ENCODE results near the gene BMPR1B. TPM values are rescaled to one million over a fixed set of nuclear protein-coding genes. Genes with fewer than 3 reads are reported as not detected.

Gene BMPR1B
- total RNA-seq, 1 experiment from 2014 or later: 0.35 TPM

DNA sequence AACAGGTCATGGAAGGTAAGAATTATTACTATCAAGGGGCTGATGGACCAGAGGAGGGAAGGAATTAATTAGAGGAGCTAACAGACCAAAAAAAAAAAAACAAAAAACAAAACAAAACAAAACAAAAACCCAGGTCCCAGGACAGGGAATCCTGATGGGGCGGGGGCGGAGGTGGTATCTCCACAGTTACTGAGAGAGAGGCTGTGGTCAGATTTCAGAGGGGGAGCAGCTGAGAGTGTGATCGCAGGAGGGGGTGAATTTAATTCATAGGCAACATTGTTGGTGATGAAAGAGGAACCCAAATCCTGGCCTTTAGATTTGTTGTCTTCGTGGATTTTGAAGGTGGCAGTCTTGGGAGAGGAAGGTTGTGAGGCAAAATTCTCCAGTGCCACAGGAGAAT lies 401.6 kb downstream of the BMPR1B start:
- Histone ChIP-seq H2AFZ (ENCODE audit: low read length) (no peak overlapping the region), H3K14ac (ENCODE audit: insufficient read depth, low read length) (no peak overlapping the region), H2BK12ac (ENCODE audit: insufficient read length, low read depth, low read length) (no peak overlapping the region), H4K20me1 (ENCODE audit: control insufficient read depth, insufficient read depth, insufficient read length) (no peaks in the 10 kb centered on the region), H3K79me2 (ENCODE audit: insufficient read depth, low read length) (no peaks in the 10 kb centered on the region), H3K27ac (ENCODE audit: insufficient read length, low read depth, low read length) (no peak overlapping the region), H3K27me3 (ENCODE audit: insufficient read depth, low read length) (no peaks in the 10 kb centered on the region), H3K79me1 (ENCODE audit: insufficient read depth, low read depth, low read length, poor library complexity, severe bottlenecking) (no peaks in the 10 kb centered on the region), H4K5ac (ENCODE audit: insufficient read length, low read depth, low read length) (no peak overlapping the region), H3K18ac (ENCODE audit: insufficient read length, low read depth, low read length) (no peak overlapping the region), H3K4ac (ENCODE audit: low read depth, low read length) (no peak overlapping the region), H3K23me2 (ENCODE audit: insufficient read length, low read depth, low read length, poor library complexity, severe bottlenecking) (no peaks in the 10 kb centered on the region), H3T11ph (ENCODE audit: low read length) (no peak overlapping the region), H4K91ac (ENCODE audit: insufficient read length, low read depth, low read length) (no peak overlapping the region), H3K4me2 (ENCODE audit: insufficient read depth, insufficient read length, low read length) (no peak overlapping the region), H3K56ac (ENCODE audit: insufficient read length, low read depth, low read length) (no peak overlapping the region), H2BK5ac (ENCODE audit: insufficient read length, low read length) (no peak overlapping the region), H2BK20ac (ENCODE audit: low read depth, low read length, poor library complexity, severe bottlenecking) (no peak overlapping the region), H4K8ac (replicated peaks; ENCODE audit: insufficient read length, low read depth, low read length) (no peak overlapping the region), H3K9ac (ENCODE audit: extremely low read depth, insufficient read length, low read length) (no peak overlapping the region), H2AK5ac (ENCODE audit: insufficient read length, low read length) (no peak overlapping the region), H3K23ac (ENCODE audit: insufficient read length, low read depth, low read length) (no peak overlapping the region), H2BK15ac (ENCODE audit: low read depth, low read length) (no peak overlapping the region), H3K4me1 (ENCODE audit: insufficient read depth, low read length) (peaks cover 4% of the 10 kb centered on the region; the same call in 1 of the 2 replicates), H2BK120ac (ENCODE audit: low read depth, low read length, poor library complexity, severe bottlenecking) (no peak overlapping the region), H3K9me3 (ENCODE audit: control insufficient read depth, low read depth, low read length) (no peaks in the 10 kb centered on the region)
- Mint-ChIP-seq H3K4me1 (peaks cover 24 to 27% of the 10 kb centered on the region in 2 experiments), H3K9me3 (peaks cover 0 to 2% of the 10 kb centered on the region in 2 experiments; a peak in 1 of 5 replicates), H3K27me3 (ENCODE audit: low read depth) (no peaks in the 10 kb centered on the region), H3K36me3 (ENCODE audit: insufficient read depth in 1 of 3, low read depth in 3 of 3) (no peaks in the 10 kb centered on the region; a peak in 1 of 7 replicates), H3K27ac (peak overlapping the region in 1 of 3 experiments; percentile 68; a peak in 3 of 7 replicates), H3K4me3 (no peak overlapping the region)
- no CpG with 5 or more reads among the region's 4 CpGs for WGBS (ENCODE audit: extremely low coverage, insufficient read length, low lambda C conversion rate)
- DNase-seq: no peak
- TF ChIP-seq CTCF (conservative IDR thresholded peaks at IDR 0.05): no peak

All from H9 (cell line).